SK-N-SH (cell line): ENCODE results near the gene CEP162.
"Not testable (repeated sequence)": the region's sequence is repeated elsewhere in the genome, so short reads cannot be mapped to it uniquely, and the experiment has no call there.

ENCODE experiments used
- CTCF ChIP-seq: fragments of 200-600 bp; sonication (generic); IDR thresholded peaks from 2 replicates; pipeline ENCODE4 v1.6.1; 2017; ENCODE audit warnings: antibody characterized with exemption, mild to moderate bottlenecking, moderate library complexity
- JUND ChIP-seq: IDR thresholded peaks from 2 replicates; pipeline ENCODE4 v1.4.0; 2012
- MXI1 ChIP-seq: IDR thresholded peaks from 2 replicates; pipeline ENCODE4 v1.6.1; 2012; ENCODE audit warnings: mild to moderate bottlenecking, low read depth, low read length, improper control_type of control experiment
- REST ChIP-seq: IDR thresholded peaks from 2 replicates; pipeline ENCODE4 v1.6.1; 2012; ENCODE audit warnings: mild to moderate bottlenecking, low read depth, low read length, moderate library complexity
- TEAD4 ChIP-seq: IDR thresholded peaks from 2 replicates; pipeline ENCODE4 v1.4.0; 2012; ENCODE audit warnings: mild to moderate bottlenecking, borderline replicate concordance; ENCODE audit not compliant: insufficient read depth

GRCh38 chr6:84164328-84164727 lies 63.1 kb downstream of the CEP162 start:
- not testable (repeated sequence) for TF ChIP-seq JUND, CTCF, REST, MXI1, TEAD4
